NOMO-1 (cell line): ENCODE results near the gene SLC25A12.

Experiments
- DNase-seq, 2 experiments: peaks; one replicate each; lab custom pipeline; 2025; ENCODE audit not compliant: unreplicated experiment in 2 of 2; lab: John Stamatoyannopoulos, UW

Gene SLC25A12

GRCh38 chr2:171735991-171736710 is 157.9 kb downstream of the SLC25A12 start:
- DNase-seq = no peak
